Progenitor cell of endocrine pancreas (in vitro differentiated cells): ENCODE data around the gene CALML3. TPM values are rescaled to one million over a fixed set of nuclear protein-coding genes. Genes with fewer than 3 reads are reported as not detected.
A peak's percentile ranks its signal among the peaks of the same experiment; 100 is the strongest.

Experiments used
- DNase-seq: peaks from one replicate; pipeline ENCODE4 v3.0.0; 2021; ENCODE audit warnings: low spot score; ENCODE audit not compliant: unreplicated experiment
- H3K27ac Mint-ChIP-seq: 2 replicates; pipeline ENCODE4 v1.8.0; 2021; ENCODE audit warnings: mild to moderate bottlenecking, moderate library complexity, mixed read lengths
- H3K27me3 Mint-ChIP-seq: 2 replicates; pipeline ENCODE4 v1.8.0; 2021; ENCODE audit warnings: mixed read lengths
- H3K36me3 Mint-ChIP-seq: 2 replicates; pipeline ENCODE4 v1.8.0; 2022; ENCODE audit warnings: mixed read lengths; ENCODE audit not compliant: insufficient read depth
- H3K4me1 Mint-ChIP-seq: 2 replicates; pipeline ENCODE4 v1.8.0; 2021; ENCODE audit warnings: low read depth, mixed read lengths
- H3K4me3 Mint-ChIP-seq: 2 replicates; pipeline ENCODE4 v1.8.0; 2021; ENCODE audit warnings: low read depth, mild to moderate bottlenecking, moderate library complexity, mixed read lengths
- H3K9me3 Mint-ChIP-seq: 2 replicates; pipeline ENCODE4 v1.8.0; 2021; ENCODE audit warnings: low read depth, mixed read lengths
- total RNA-seq: library from RNA; stranded (reverse); gene quantifications from 2 replicates; pipeline ENCODE4 v1.2.1, GENCODE V29; 2021
- TF ChIP-seq, protein P1 (sequence below): fragments of 200-600 bp; sonication (generic); IDR thresholded peaks from one replicate; pipeline ENCODE4 v1.5.0; 2021; ENCODE audit warnings: antibody characterized with exemption, mild to moderate bottlenecking; ENCODE audit not compliant: unreplicated experiment

The CALML3 gene
- total RNA-seq, 1 donor from 2014 or later: not detected

DNA sequence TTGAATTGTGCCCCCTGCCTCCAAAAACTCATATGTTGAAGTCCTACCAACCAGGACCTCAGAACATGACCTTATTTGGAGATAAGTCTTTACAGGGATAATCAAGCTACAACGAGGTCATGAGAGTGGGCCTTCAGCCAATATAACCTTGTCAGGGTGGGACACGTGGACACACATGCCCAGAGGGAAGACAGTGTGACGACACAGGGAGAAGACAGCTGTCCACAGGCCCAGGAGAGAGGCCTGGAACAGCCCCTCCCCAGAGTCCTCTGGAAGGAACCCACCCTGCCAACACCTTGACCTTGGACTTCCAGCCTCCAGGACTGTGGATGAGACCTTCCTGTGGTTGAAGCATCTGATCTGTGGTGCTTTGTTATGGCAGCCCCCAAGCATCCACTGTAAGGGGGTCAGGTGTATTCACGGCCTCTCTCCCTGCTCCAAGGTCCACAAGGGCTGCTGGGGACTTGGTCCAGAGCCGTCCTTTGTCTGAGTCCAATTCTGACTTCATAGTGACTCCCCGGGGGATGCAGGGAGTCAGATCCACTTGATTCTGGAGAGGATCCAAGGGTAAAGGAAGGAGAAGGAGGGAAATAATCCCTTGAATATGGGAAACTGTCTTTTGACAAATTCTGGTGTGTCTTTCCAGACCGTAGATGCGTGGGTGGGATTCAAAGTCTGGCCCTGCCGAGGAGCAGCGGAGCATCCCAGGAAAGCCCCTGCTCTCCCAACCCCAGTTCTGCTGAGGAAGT is 7.0 kb downstream of the CALML3 start:
- Mint-ChIP-seq H3K4me3 (no peak overlapping the region), H3K9me3 (no peaks in the 10 kb centered on the region), H3K36me3 (no peaks in the 10 kb centered on the region), H3K27me3 (peaks cover 4% of the 10 kb centered on the region), H3K27ac (no peak overlapping the region), H3K4me1 (peaks cover 12% of the 10 kb centered on the region)
- TF ChIP-seq, protein P1, sequence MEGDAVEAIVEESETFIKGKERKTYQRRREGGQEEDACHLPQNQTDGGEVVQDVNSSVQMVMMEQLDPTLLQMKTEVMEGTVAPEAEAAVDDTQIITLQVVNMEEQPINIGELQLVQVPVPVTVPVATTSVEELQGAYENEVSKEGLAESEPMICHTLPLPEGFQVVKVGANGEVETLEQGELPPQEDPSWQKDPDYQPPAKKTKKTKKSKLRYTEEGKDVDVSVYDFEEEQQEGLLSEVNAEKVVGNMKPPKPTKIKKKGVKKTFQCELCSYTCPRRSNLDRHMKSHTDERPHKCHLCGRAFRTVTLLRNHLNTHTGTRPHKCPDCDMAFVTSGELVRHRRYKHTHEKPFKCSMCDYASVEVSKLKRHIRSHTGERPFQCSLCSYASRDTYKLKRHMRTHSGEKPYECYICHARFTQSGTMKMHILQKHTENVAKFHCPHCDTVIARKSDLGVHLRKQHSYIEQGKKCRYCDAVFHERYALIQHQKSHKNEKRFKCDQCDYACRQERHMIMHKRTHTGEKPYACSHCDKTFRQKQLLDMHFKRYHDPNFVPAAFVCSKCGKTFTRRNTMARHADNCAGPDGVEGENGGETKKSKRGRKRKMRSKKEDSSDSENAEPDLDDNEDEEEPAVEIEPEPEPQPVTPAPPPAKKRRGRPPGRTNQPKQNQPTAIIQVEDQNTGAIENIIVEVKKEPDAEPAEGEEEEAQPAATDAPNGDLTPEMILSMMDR: no peak
- no peak for DNase-seq

DNA sequence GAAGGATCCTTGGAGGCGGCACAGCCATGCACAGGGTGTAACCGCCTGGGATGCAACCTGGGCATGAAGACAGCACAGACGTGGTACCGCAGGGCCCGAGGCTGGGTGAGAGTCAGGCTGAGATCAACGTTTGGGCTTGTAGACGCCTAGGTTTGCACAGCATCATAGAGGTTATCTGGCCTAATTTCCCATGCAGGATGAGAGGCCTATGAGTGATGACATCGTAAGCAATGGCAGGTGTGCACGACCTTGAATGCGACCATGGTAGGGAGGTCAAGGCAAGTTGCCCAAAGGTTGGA is 7.5 kb downstream of the CALML3 start:
- Mint-ChIP-seq H3K36me3 (no peaks in the 10 kb centered on the region), H3K27me3 (peaks cover 4% of the 10 kb centered on the region), H3K9me3 (no peaks in the 10 kb centered on the region), H3K4me1 (peaks cover 12% of the 10 kb centered on the region), H3K4me3 (no peak overlapping the region), H3K27ac (no peak overlapping the region)
- no peak for DNase-seq
- TF ChIP-seq, protein P1: no peak

DNA sequence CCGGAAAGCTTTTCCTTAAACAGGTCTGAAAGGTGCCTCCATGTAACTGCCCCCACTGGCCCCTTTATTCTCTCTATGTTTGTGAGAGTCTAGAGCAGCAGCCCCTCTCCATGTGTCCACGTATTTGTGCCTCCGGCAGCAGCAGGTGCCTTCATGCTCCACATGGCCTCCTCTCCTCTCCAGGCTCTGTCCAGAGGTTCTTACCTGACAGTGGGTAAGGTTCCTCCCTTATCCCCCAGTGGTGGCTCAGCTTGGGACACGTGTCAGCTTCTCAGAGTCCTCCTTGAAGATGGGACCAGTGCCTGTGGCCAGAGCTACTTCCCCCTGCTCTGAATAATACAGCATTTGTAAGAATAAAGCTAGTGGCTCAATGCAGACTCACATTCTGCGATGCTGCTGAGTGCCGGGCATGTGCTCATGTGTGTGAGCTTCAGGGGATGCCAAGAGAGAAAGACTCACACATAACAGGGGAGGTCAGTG is 7.9 kb downstream of the CALML3 start:
- peaks cover 4% of the 10 kb centered on the region for H3K27me3 Mint-ChIP-seq
- H3K36me3 Mint-ChIP-seq: no peaks in the 10 kb centered on the region
- H3K27ac Mint-ChIP-seq: no peak overlapping the region
- DNase-seq: no peak
- peaks cover 12% of the 10 kb centered on the region for H3K4me1 Mint-ChIP-seq
- TF ChIP-seq, protein P1: no peak
- no peak overlapping the region for H3K4me3 Mint-ChIP-seq
- H3K9me3 Mint-ChIP-seq: no peaks in the 10 kb centered on the region

DNA sequence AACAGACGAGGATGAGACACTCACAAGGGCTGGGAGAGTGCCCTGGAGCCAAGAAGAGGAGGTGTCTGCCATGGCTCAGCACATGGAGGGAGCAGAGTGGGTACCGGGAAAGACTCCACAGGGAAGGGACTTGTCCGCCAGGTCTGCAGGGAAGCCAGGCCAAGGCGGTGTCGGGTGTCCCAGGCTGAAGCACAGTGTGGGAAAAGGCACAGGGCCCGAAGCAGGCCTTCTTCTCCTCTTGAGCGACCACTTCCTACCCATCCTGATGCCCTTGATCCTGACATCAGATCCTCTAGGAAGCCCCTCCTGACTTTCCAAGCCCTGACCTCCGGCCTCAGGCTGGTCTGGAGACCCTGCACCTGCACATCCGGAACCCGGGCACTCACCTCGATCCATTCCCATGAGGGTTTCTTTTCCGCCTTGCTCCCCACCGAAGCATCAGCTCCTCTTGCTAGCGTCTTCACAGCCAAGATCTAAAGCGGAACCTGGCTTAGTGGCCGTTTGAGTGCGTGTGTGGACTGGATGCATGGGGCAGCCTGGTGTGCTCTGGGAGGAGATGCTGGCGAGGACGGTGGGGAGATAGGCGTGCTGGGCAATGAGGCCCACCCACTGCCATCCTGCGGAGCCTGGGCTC is 8.5 kb downstream of the CALML3 start:
- Mint-ChIP-seq H3K27ac (peak overlapping the region; percentile 40), H3K9me3 (no peaks in the 10 kb centered on the region), H3K4me1 (peaks cover 10% of the 10 kb centered on the region), H3K4me3 (no peak overlapping the region), H3K36me3 (no peaks in the 10 kb centered on the region), H3K27me3 (peaks cover 4% of the 10 kb centered on the region)
- DNase-seq: no peak
- TF ChIP-seq, protein P1: no peak

DNA sequence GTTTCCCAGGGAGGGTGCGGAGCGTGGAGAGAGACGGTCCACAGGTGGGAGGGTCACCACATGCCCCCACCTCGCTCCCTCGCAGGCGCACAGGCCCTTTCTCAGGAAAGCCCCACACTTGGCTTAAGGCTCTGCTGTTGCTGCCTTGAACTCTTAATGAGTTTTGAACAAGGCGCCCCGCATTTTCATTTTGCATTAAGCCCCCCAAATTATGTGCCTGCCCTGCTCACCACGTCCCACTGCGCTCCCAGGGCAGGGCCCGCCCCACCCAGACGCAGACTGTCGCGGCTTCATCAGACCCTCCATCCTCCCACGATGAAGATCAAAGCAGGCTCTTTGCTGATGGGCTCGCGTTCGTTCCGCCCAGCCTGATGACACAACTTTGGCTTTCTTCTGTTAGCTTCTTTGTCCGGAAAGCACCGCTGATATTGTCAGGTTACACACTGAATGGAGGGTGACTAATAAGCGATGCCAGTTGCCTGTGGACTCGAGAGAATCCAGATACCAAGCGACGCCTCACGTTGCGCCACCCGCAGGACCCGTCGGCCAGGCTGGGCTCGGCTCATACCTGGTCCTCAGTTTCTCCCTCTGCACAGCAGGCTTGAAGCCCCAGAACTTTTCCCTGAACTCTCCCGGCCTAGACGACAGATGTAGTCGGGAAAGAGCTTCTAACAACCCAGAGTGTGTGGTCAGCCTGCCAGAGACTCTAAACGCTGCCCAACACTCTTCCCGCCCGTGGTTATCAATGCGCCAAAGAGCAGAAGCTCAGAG is 9.5 kb downstream of the CALML3 start:
- Mint-ChIP-seq H3K9me3 (no peaks in the 10 kb centered on the region), H3K4me3 (no peak overlapping the region), H3K27me3 (peaks cover 4% of the 10 kb centered on the region), H3K27ac (peak overlapping the region; percentile 76), H3K4me1 (peaks cover 13% of the 10 kb centered on the region), H3K36me3 (no peaks in the 10 kb centered on the region)
- TF ChIP-seq, protein P1: no peak
- no peak for DNase-seq
